Mesothelial cell of epicardium (in vitro differentiated cells): ENCODE results near the gene NPC1. TPM values are rescaled to one million over a fixed set of nuclear protein-coding genes. Genes with fewer than 3 reads are reported as not detected.
"Not testable (repeated sequence)": the region's sequence is repeated elsewhere in the genome, so short reads cannot be mapped to it uniquely, and the experiment has no call there.

ENCODE experiments used
- DNase-seq, 2 experiments: peaks; one replicate each; pipeline ENCODE4 v3.0.0; 2021; ENCODE audit warnings: low spot score in 2 of 2; ENCODE audit not compliant: unreplicated experiment in 2 of 2
- H3K27ac Mint-ChIP-seq: 2 replicates; pipeline ENCODE4 v1.8.0; 2021; ENCODE audit warnings: mixed read lengths
- H3K27me3 Mint-ChIP-seq: 2 replicates; pipeline ENCODE4 v1.8.0; 2021; ENCODE audit warnings: low read depth, mixed read lengths
- H3K36me3 Mint-ChIP-seq: 2 replicates; pipeline ENCODE4 v1.8.0; 2021; ENCODE audit warnings: mixed read lengths
- H3K4me1 Mint-ChIP-seq: 2 replicates; pipeline ENCODE4 v1.8.0; 2021; ENCODE audit warnings: mixed read lengths
- H3K4me3 Mint-ChIP-seq: 2 replicates; pipeline ENCODE4 v1.8.0; 2021; ENCODE audit warnings: mild to moderate bottlenecking, moderate library complexity, mixed read lengths
- H3K9me3 Mint-ChIP-seq: 2 replicates; pipeline ENCODE4 v1.8.0; 2021; ENCODE audit warnings: mixed read lengths
- CTCF ChIP-seq: fragments of 200-600 bp; sonication (generic); IDR thresholded peaks from one replicate; pipeline ENCODE4 v1.5.0; 2021; ENCODE audit warnings: antibody characterized with exemption; ENCODE audit not compliant: unreplicated experiment
- total RNA-seq: library from RNA; stranded (reverse); gene quantifications from 3 replicates; pipeline ENCODE4 v1.2.1, GENCODE V29; 2021

Gene NPC1
- total RNA-seq, 1 donor from 2014 or later, result 39.9 TPM

- H3K36me3 Mint-ChIP-seq, result peaks cover 52% of the 10 kb centered on the region
- peaks cover 7% of the 10 kb centered on the region for H3K4me1 Mint-ChIP-seq
- DNase-seq, result no peak
- no peak for TF ChIP-seq CTCF
- H3K4me3 Mint-ChIP-seq, result no peak overlapping the region
- H3K27me3 Mint-ChIP-seq, result no peaks in the 10 kb centered on the region
- no peaks in the 10 kb centered on the region for H3K9me3 Mint-ChIP-seq
- no peak overlapping the region for H3K27ac Mint-ChIP-seq
Measured at GRCh38 chr18:23519734-23520133, 66.6 kb downstream of the NPC1 start.

- Mint-ChIP-seq H3K9me3 (no peaks in the 10 kb centered on the region), H3K27me3 (no peaks in the 10 kb centered on the region), H3K27ac (no peak overlapping the region), H3K4me1 (peaks cover 3% of the 10 kb centered on the region), H3K4me3 (no peak overlapping the region), H3K36me3 (peaks cover 41% of the 10 kb centered on the region)
- peak; percentile 43 to 78 for DNase-seq
- TF ChIP-seq CTCF, result peak; percentile 67
Measured at GRCh38 chr18:23515911-23516546, 70.3 kb downstream of the NPC1 start.

GRCh38 chr18:23512641-23513040 is 73.7 kb downstream of the NPC1 start:
- no peak overlapping the region for H3K27ac Mint-ChIP-seq
- no peaks in the 10 kb centered on the region for H3K9me3 Mint-ChIP-seq
- no peak for TF ChIP-seq CTCF
- no peak for DNase-seq
- H3K27me3 Mint-ChIP-seq, result no peaks in the 10 kb centered on the region
- peaks cover 3% of the 10 kb centered on the region for H3K4me1 Mint-ChIP-seq
- H3K36me3 Mint-ChIP-seq, result peaks cover 28% of the 10 kb centered on the region
- H3K4me3 Mint-ChIP-seq, result no peak overlapping the region

DNA sequence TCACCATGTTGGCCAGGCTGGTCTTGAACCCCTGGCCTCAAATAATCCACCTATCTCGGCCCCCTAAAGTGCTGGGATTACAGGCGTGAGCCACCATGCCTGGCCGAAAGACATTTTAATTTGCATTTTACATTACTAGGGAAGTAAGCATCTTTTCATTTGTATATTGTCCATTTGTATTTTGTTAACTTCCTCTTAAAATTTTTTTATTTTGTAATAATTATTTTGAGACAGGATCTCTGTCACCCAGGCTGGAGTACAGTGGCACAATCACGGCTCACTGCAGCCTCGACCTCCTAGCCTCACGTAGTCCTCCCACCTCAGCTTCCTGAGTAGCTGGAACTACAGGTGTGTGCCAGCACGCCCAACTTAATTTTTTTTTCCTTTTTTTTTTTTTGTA is 74.1 kb downstream of the NPC1 start:
- peaks cover 24% of the 10 kb centered on the region for H3K36me3 Mint-ChIP-seq
- H3K4me3 Mint-ChIP-seq, DNase-seq, H3K4me1 Mint-ChIP-seq, H3K27me3 Mint-ChIP-seq, H3K9me3 Mint-ChIP-seq, H3K27ac Mint-ChIP-seq: not testable (repeated sequence)

DNA sequence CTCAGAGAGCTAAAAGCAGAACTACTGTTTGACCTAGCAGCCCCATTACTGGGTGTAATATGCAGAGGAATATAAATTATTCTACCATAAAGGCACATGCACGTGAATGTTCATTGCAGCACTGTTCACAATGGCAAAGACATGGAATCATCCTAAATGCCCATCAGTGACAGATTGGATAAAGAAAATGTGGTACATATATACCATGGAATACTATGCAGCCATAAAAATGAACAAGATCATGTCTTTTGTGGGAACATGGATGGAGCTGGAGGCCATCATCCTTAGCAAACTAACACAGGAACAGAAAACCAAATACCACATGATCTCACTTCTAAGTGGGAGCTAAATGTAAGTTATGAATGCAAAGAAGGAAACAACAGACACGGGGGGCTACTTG is 75.4 kb downstream of the NPC1 start:
- H3K4me1 Mint-ChIP-seq, H3K27ac Mint-ChIP-seq, H3K9me3 Mint-ChIP-seq, H3K4me3 Mint-ChIP-seq, DNase-seq, H3K27me3 Mint-ChIP-seq: not testable (repeated sequence)
- peaks cover 21% of the 10 kb centered on the region for H3K36me3 Mint-ChIP-seq

- H3K27ac Mint-ChIP-seq, result no peak overlapping the region
- no peaks in the 10 kb centered on the region for H3K27me3 Mint-ChIP-seq
- no peaks in the 10 kb centered on the region for H3K9me3 Mint-ChIP-seq
- H3K36me3 Mint-ChIP-seq, result peaks cover 12% of the 10 kb centered on the region
- peaks cover 21% of the 10 kb centered on the region for H3K4me1 Mint-ChIP-seq
- TF ChIP-seq CTCF, result no peak
- no peak overlapping the region for H3K4me3 Mint-ChIP-seq
- no peak for DNase-seq
Measured at GRCh38 chr18:23506393-23506792, 79.9 kb downstream of the NPC1 start.

- no peak for TF ChIP-seq CTCF
- peaks cover 21% of the 10 kb centered on the region for H3K4me1 Mint-ChIP-seq
- DNase-seq, result no peak
- peaks cover 2% of the 10 kb centered on the region for H3K36me3 Mint-ChIP-seq
- H3K27ac Mint-ChIP-seq, result no peak overlapping the region
- H3K9me3 Mint-ChIP-seq, result no peaks in the 10 kb centered on the region
- no peaks in the 10 kb centered on the region for H3K27me3 Mint-ChIP-seq
- H3K4me3 Mint-ChIP-seq, result peak overlapping the region; percentile 86
Measured at GRCh38 chr18:23504720-23505119, 81.6 kb downstream of the NPC1 start.
